HEK293 (cell line): ENCODE data around the gene NCKAP5.

Source experiments
- ZNF37A ChIP-seq: fragments of 450-650 bp; IDR thresholded peaks from 2 replicates; pipeline ENCODE4 v1.5.1; 2018; ENCODE audit warnings: missing biosample characterization, missing genetic modification characterization
- ZNF561 ChIP-seq: fragments of 450-650 bp; IDR thresholded peaks from 2 replicates; pipeline ENCODE4 v1.5.1; 2018; ENCODE audit warnings: missing biosample characterization, missing genetic modification characterization, borderline replicate concordance
- TF ChIP-seq, protein P1 (sequence below): fragments of 450-650 bp; formaldehyde crosslinking; IDR thresholded peaks from 2 replicates; pipeline ENCODE4 v1.5.1; 2016; ENCODE audit warnings: missing biosample characterization, missing genetic modification characterization
- TF ChIP-seq, protein P2 (sequence below): fragments of 450-650 bp; formaldehyde crosslinking; IDR thresholded peaks from 2 replicates; pipeline ENCODE4 v1.5.1; 2016; ENCODE audit warnings: missing biosample characterization, missing genetic modification characterization
- TF ChIP-seq, protein P3 (sequence below): fragments of 450-650 bp; formaldehyde crosslinking; IDR thresholded peaks from 2 replicates; pipeline ENCODE4 v1.5.1; 2016; ENCODE audit warnings: missing biosample characterization, missing genetic modification characterization

DNA sequence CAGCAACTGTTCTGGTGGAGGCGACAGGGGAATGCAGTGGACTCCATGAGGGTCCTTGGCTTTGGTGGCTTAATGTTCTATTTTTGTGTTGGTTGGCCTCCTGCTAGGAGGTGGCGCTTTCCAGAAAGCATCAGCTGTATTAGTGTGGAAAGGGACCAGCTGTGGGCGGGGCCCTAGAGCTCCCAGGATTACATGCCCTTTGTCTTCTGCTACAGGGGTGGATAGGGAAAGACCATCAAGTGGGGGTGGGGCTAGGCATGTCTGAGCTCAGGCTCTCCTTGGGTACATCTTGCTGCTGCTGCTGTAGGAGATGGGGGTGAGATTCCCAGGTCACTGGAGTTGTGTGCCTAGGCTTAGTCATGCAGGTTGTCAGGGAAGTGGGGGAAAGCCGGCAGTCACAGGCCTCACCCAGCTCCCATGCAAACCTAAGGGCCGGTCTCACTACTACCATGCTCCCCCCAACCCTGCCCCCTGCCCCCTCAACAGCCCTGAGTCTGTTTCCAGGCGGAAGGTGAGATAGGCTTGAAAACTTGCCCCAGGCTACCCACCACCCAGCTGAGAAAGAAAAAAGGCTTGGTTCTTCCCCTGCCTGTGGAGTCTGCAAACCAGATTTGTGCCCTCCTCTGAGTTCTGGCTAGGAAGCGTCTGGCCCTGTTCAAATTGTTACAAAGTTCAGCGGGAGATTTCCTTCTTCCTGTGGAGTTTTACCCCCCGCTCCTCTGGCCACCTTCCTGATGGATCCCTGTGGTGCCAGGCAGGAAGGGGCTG lies 756.9 kb downstream of the NCKAP5 start:
- TF ChIP-seq, protein P1, sequence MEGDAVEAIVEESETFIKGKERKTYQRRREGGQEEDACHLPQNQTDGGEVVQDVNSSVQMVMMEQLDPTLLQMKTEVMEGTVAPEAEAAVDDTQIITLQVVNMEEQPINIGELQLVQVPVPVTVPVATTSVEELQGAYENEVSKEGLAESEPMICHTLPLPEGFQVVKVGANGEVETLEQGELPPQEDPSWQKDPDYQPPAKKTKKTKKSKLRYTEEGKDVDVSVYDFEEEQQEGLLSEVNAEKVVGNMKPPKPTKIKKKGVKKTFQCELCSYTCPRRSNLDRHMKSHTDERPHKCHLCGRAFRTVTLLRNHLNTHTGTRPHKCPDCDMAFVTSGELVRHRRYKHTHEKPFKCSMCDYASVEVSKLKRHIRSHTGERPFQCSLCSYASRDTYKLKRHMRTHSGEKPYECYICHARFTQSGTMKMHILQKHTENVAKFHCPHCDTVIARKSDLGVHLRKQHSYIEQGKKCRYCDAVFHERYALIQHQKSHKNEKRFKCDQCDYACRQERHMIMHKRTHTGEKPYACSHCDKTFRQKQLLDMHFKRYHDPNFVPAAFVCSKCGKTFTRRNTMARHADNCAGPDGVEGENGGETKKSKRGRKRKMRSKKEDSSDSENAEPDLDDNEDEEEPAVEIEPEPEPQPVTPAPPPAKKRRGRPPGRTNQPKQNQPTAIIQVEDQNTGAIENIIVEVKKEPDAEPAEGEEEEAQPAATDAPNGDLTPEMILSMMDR (tag by site-specific recombination), result no peak
- TF ChIP-seq ZNF561 (tag by site-specific recombination), result no peak
- TF ChIP-seq, protein P2, sequence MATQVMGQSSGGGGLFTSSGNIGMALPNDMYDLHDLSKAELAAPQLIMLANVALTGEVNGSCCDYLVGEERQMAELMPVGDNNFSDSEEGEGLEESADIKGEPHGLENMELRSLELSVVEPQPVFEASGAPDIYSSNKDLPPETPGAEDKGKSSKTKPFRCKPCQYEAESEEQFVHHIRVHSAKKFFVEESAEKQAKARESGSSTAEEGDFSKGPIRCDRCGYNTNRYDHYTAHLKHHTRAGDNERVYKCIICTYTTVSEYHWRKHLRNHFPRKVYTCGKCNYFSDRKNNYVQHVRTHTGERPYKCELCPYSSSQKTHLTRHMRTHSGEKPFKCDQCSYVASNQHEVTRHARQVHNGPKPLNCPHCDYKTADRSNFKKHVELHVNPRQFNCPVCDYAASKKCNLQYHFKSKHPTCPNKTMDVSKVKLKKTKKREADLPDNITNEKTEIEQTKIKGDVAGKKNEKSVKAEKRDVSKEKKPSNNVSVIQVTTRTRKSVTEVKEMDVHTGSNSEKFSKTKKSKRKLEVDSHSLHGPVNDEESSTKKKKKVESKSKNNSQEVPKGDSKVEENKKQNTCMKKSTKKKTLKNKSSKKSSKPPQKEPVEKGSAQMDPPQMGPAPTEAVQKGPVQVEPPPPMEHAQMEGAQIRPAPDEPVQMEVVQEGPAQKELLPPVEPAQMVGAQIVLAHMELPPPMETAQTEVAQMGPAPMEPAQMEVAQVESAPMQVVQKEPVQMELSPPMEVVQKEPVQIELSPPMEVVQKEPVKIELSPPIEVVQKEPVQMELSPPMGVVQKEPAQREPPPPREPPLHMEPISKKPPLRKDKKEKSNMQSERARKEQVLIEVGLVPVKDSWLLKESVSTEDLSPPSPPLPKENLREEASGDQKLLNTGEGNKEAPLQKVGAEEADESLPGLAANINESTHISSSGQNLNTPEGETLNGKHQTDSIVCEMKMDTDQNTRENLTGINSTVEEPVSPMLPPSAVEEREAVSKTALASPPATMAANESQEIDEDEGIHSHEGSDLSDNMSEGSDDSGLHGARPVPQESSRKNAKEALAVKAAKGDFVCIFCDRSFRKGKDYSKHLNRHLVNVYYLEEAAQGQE (tag by site-specific recombination), result no peak
- TF ChIP-seq, protein P3, sequence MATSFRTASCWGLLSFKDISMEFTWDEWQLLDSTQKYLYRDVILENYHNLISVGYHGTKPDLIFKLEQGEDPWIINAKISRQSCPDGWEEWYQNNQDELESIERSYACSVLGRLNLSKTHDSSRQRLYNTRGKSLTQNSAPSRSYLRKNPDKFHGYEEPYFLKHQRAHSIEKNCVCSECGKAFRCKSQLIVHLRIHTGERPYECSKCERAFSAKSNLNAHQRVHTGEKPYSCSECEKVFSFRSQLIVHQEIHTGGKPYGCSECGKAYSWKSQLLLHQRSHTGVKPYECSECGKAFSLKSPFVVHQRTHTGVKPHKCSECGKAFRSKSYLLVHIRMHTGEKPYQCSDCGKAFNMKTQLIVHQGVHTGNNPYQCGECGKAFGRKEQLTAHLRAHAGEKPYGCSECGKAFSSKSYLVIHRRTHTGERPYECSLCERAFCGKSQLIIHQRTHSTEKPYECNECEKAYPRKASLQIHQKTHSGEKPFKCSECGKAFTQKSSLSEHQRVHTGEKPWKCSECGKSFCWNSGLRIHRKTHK (tag by site-specific recombination), result no peak
- no peak for TF ChIP-seq ZNF37A
